Thoracic aorta (tissue), 2 donors: ENCODE measurements around the gene PARD3B. TPM values are rescaled to one million over a fixed set of nuclear protein-coding genes. Genes with fewer than 3 reads are reported as not detected.

Experiments
- ATAC-seq: fragments of 150-250 bp; one replicate; pipeline ENCODE4 v1.8.0; 2017; ENCODE audit warnings: low read depth; ENCODE audit not compliant: insufficient number of reproducible peaks, low FRiP score
- DNase-seq: peaks from one replicate; pipeline ENCODE4 v3.0.0-alpha.2; 2020; ENCODE audit warnings: low spot score
- H3K27ac ChIP-seq, 2 donors: fragments of 200-600 bp; sonication (generic); 1 replicate in 1 of 2; 2 replicates in 1 of 2; pipeline ENCODE4 v1.5.1; 2016; ENCODE audit warnings: mild to moderate bottlenecking in 2 of 2, moderate library complexity in 2 of 2
- H3K27me3 ChIP-seq: fragments of 200-600 bp; sonication (generic); replicated peaks from 2 replicates; pipeline ENCODE4 v1.6.0; 2016; ENCODE audit warnings: mild to moderate bottlenecking; ENCODE audit not compliant: insufficient read depth
- H3K36me3 ChIP-seq: fragments of 200-600 bp; sonication (generic); one replicate; pipeline ENCODE4 v1.5.1; 2016
- H3K4me1 ChIP-seq, 2 donors: fragments of 200-600 bp; sonication (generic); 1 replicate in 1 of 2; 2 replicates in 1 of 2; pipeline versions ENCODE4 v1.5.1 to v1.6.0; 2016; ENCODE audit warnings: low read depth in 2 of 2, mild to moderate bottlenecking in 1 of 2; ENCODE audit not compliant: control insufficient read depth in 1 of 2
- H3K4me3 ChIP-seq: fragments of 200-600 bp; sonication (generic); 2 replicates; pipeline ENCODE4 v1.5.1; 2016; ENCODE audit warnings: mild to moderate bottlenecking
- H3K9me3 ChIP-seq: fragments of 200-600 bp; sonication (generic); 2 replicates; pipeline ENCODE4 v1.5.1; 2016
- CTCF ChIP-seq: fragments of 200-600 bp; sonication (generic); IDR thresholded peaks from one replicate; pipeline ENCODE4 v1.5.1; 2019; ENCODE audit warnings: antibody characterized with exemption
- total RNA-seq, 2 donors: library from RNA; depleted of rRNA; stranded (reverse); fragments of >200 nt; gene quantifications; one replicate each; pipeline versions ENCODE4 v1.1.0 to v1.2.3, GENCODE V29; 2016

PARD3B gene
- total RNA-seq, result 10 to 100 TPM; 25.7 to 34.5 TPM

GRCh38 chr2:204544961-204545860, at the start of gene PARD3B:
TSS of gene PARD3B (plus strand) at chr2:204545475. CDS start at chr2:204546000, 525 bp downstream.
- DNase-seq (no peak), ATAC-seq (peak; percentile 58)
- no peaks in the 10 kb centered on the region for H3K36me3 ChIP-seq
- H3K4me3 ChIP-seq, result peak within 1 kb of the TSS; percentile 93
- TF ChIP-seq CTCF, result peak; percentile 7
- H3K27me3 ChIP-seq, result no peaks in the 10 kb centered on the region
- no peaks in the 10 kb centered on the region for H3K9me3 ChIP-seq
- H3K27ac ChIP-seq, result peak within 1 kb of the TSS; percentile 81 to 87
- peaks cover 10 to 19% of the 10 kb centered on the region in 2 donors for H3K4me1 ChIP-seq

GRCh38 chr2:204496779-204497178, 48.5 kb upstream of the PARD3B start:
- H3K36me3 ChIP-seq, result no peaks in the 10 kb centered on the region
- no peak overlapping the region for H3K4me3 ChIP-seq
- H3K9me3 ChIP-seq, result no peaks in the 10 kb centered on the region
- no peak for DNase-seq
- no peaks in the 10 kb centered on the region for H3K27me3 ChIP-seq
- H3K4me1 ChIP-seq, result peaks cover 0 to 8% of the 10 kb centered on the region in 2 donors
- ATAC-seq, result no peak
- no peak overlapping the region for H3K27ac ChIP-seq
- TF ChIP-seq CTCF, result no peak

GRCh38 chr2:204497855-204498254, 47.4 kb upstream of the PARD3B start:
- no peak for TF ChIP-seq CTCF
- no peak for ATAC-seq
- Histone ChIP-seq H3K27me3 (no peaks in the 10 kb centered on the region), H3K4me3 (no peak overlapping the region), H3K36me3 (no peaks in the 10 kb centered on the region), H3K27ac (no peak overlapping the region), H3K4me1 (no peaks in the 10 kb centered on the region), H3K9me3 (no peaks in the 10 kb centered on the region)
- no peak for DNase-seq

GRCh38 chr2:204498291-204498690, 47.0 kb upstream of the PARD3B start:
- Histone ChIP-seq H3K4me1 (no peaks in the 10 kb centered on the region), H3K27ac (no peak overlapping the region), H3K36me3 (no peaks in the 10 kb centered on the region), H3K4me3 (no peak overlapping the region), H3K9me3 (no peaks in the 10 kb centered on the region), H3K27me3 (no peaks in the 10 kb centered on the region)
- DNase-seq, result no peak
- no peak for TF ChIP-seq CTCF
- no peak for ATAC-seq

GRCh38 chr2:204503869-204504268, 41.4 kb upstream of the PARD3B start:
- no peak for ATAC-seq
- TF ChIP-seq CTCF, result no peak
- Histone ChIP-seq H3K9me3 (no peaks in the 10 kb centered on the region), H3K4me3 (no peak overlapping the region), H3K27ac (no peak overlapping the region), H3K36me3 (no peaks in the 10 kb centered on the region), H3K27me3 (no peaks in the 10 kb centered on the region), H3K4me1 (no peaks in the 10 kb centered on the region)
- no peak for DNase-seq
